H1 (cell line): Measurements from ENCODE around the gene SMYD3. TPM values are rescaled to one million over a fixed set of nuclear protein-coding genes. Genes with fewer than 3 reads are reported as not detected.

Experiments
- CTCF ChIA-PET: fragments of 300-600 bp; sonication (Branson Sonifier 250); formaldehyde crosslinking; loops from one replicate; lab custom pipeline; 2021; ENCODE audit not compliant: partially characterized antibody; lab: Charles Lee
- POLR2A ChIA-PET: fragments of 300-600 bp; sonication (Branson Sonifier 250); formaldehyde crosslinking; loops from one replicate; lab custom pipeline; 2021; ENCODE audit warnings: inconsistent platforms; ENCODE audit not compliant: partially characterized antibody; lab: Charles Lee
- DNase-seq, 2 experiments: peaks; one replicate each; pipeline versions ENCODE4 v3.0.0 to v3.0.0-alpha.2; 2010 to 2022; ENCODE audit warnings: low spot score in 2 of 2, low read depth in 1 of 2, mixed read lengths in 1 of 2
- FAIRE-seq: peaks from 2 replicates; lab custom pipeline; 2011; peaks lifted over from hg19 to GRCh38; lab: Jason Lieb, UNC
- H2AFZ ChIP-seq: 2 replicates; pipeline ENCODE4 v1.8.1; 2012; ENCODE audit warnings: low read length, inconsistent platforms
- H2AK5ac ChIP-seq: 2 replicates; pipeline ENCODE4 v1.6.1; 2013; ENCODE audit warnings: low read depth, low read length
- H2BK120ac ChIP-seq: replicated peaks from 2 replicates; pipeline ENCODE3; 2013; ENCODE audit warnings: low read depth, low read length, inconsistent platforms
- H2BK12ac ChIP-seq: 2 replicates; pipeline ENCODE4 v1.6.1; 2013; ENCODE audit warnings: low read depth, low read length
- H2BK15ac ChIP-seq: 2 replicates; pipeline ENCODE4 v1.6.1; 2013; ENCODE audit warnings: low read length
- H2BK20ac ChIP-seq: 2 replicates; pipeline ENCODE4 v1.6.1; 2013; ENCODE audit warnings: low read length
- H2BK5ac ChIP-seq: 2 replicates; pipeline ENCODE4 v1.6.1; 2013; ENCODE audit warnings: low read depth, low read length
- H3K14ac ChIP-seq: 2 replicates; pipeline ENCODE4 v1.6.1; 2013; ENCODE audit warnings: inconsistent platforms; ENCODE audit not compliant: insufficient read length
- H3K18ac ChIP-seq: 2 replicates; pipeline ENCODE4 v1.6.1; 2013; ENCODE audit warnings: low read length; ENCODE audit errors: extremely low read depth
- H3K23ac ChIP-seq: 2 replicates; pipeline ENCODE4 v1.6.1; 2013; ENCODE audit warnings: inconsistent platforms; ENCODE audit not compliant: insufficient read length
- H3K23me2 ChIP-seq: 2 replicates; pipeline ENCODE4 v1.6.1; 2013; ENCODE audit warnings: low read depth, low read length
- H3K27ac ChIP-seq: 2 replicates; pipeline ENCODE4 v1.6.1; 2011; ENCODE audit warnings: low read depth, low read length, inconsistent platforms
- H3K27me3 ChIP-seq, 4 experiments: replicated peaks in 1 of 4; 1 replicate in 1 of 4; 2 replicates in 3 of 4; pipeline versions ENCODE4 v1.6.1 to v1.8.1; 2011 to 2013; ENCODE audit warnings: low read length in 3 of 4, mild to moderate bottlenecking in 3 of 4, inconsistent platforms in 2 of 4, mixed read lengths in 2 of 4, moderate library complexity in 1 of 4; ENCODE audit not compliant: control insufficient read depth in 3 of 4, insufficient read depth in 3 of 4; ENCODE audit errors: extremely low read depth in 1 of 4
- H3K36me3 ChIP-seq, 4 experiments: 2 replicates each; pipeline versions ENCODE4 v1.6.1 to v1.8.1; 2011 to 2013; ENCODE audit warnings: mild to moderate bottlenecking in 4 of 4, low read length in 3 of 4, moderate library complexity in 2 of 4, control low read depth in 1 of 4, inconsistent platforms in 1 of 4; ENCODE audit not compliant: insufficient read depth in 4 of 4, control insufficient read depth in 2 of 4
- H3K4ac ChIP-seq: replicated peaks from 2 replicates; pipeline ENCODE3; 2013; ENCODE audit warnings: low read length, low read depth, mixed read lengths, inconsistent platforms; ENCODE audit not compliant: insufficient read length
- H3K4me1 ChIP-seq, 4 experiments: replicated peaks in 1 of 4; 1 replicate in 1 of 4; 2 replicates in 3 of 4; pipeline versions ENCODE4 v1.6.1 to v1.8.1; 2011 to 2013; ENCODE audit warnings: low read length in 3 of 4, inconsistent platforms in 2 of 4, mixed read lengths in 1 of 4; ENCODE audit not compliant: insufficient read depth in 4 of 4, control insufficient read depth in 3 of 4
- H3K4me2 ChIP-seq, 2 experiments: 2 replicates each; pipeline versions ENCODE4 v1.6.1 to v1.8.1; 2011 to 2013; ENCODE audit warnings: low read depth in 2 of 2, low read length in 2 of 2, control low read depth in 1 of 2, inconsistent platforms in 1 of 2, mild to moderate bottlenecking in 1 of 2; ENCODE audit not compliant: insufficient read depth in 1 of 2
- H3K4me3 ChIP-seq, 4 experiments: fragments of 200-600, 300-600 bp in 1 of 4; sonication (generic), shearing (Covaris generic), sonication (Bioruptor Twin) in 1 of 4; 2 replicates each; pipeline versions ENCODE4 v1.5.1 to v1.8.1; 2011 to 2016; ENCODE audit warnings: low read length in 4 of 4, low read depth in 3 of 4, control low read depth in 2 of 4, inconsistent platforms in 2 of 4, mild to moderate bottlenecking in 2 of 4, mixed read lengths in 1 of 4, moderate library complexity in 1 of 4; ENCODE audit not compliant: insufficient read depth in 2 of 4; ENCODE audit errors: extremely low read depth in 1 of 4
- H3K56ac ChIP-seq: replicated peaks from 2 replicates; pipeline ENCODE3; 2013; ENCODE audit warnings: low read depth, mild to moderate bottlenecking, mixed read lengths, low read length, inconsistent platforms; ENCODE audit not compliant: insufficient read length
- H3K79me1 ChIP-seq: 2 replicates; pipeline ENCODE4 v1.6.1; 2013; ENCODE audit warnings: low read depth, low read length, control low read depth
- H3K79me2 ChIP-seq, 2 experiments: 2 replicates each; pipeline versions ENCODE4 v1.6.1 to v1.8.1; 2012 to 2013; ENCODE audit warnings: low read length in 2 of 2, mild to moderate bottlenecking in 2 of 2, inconsistent platforms in 1 of 2; ENCODE audit not compliant: insufficient read depth in 2 of 2, control insufficient read depth in 1 of 2
- H3K9ac ChIP-seq, 4 experiments: replicated peaks in 1 of 4; 1 replicate in 1 of 4; 2 replicates in 3 of 4; pipeline versions ENCODE4 v1.6.1 to v1.8.1; 2011 to 2013; ENCODE audit warnings: low read depth in 3 of 4, low read length in 3 of 4, control low read depth in 2 of 4, mild to moderate bottlenecking in 2 of 4, moderate library complexity in 2 of 4, inconsistent platforms in 1 of 4; ENCODE audit errors: extremely low read depth in 1 of 4
- H3K9me3 ChIP-seq, 2 experiments: 2 replicates each; pipeline versions ENCODE4 v1.6.1 to v1.8.1; 2012 to 2013; ENCODE audit warnings: mild to moderate bottlenecking in 2 of 2, moderate library complexity in 2 of 2, control low read depth in 1 of 2, inconsistent platforms in 1 of 2, low read depth in 1 of 2, low read length in 1 of 2, mixed read lengths in 1 of 2; ENCODE audit not compliant: insufficient read depth in 2 of 2
- H4K20me1 ChIP-seq, 2 experiments: replicated peaks in 1 of 2; 2 replicates each; pipeline versions ENCODE3 to v1.8.1; 2011 to 2013; ENCODE audit warnings: inconsistent platforms in 2 of 2, low read length in 2 of 2, mild to moderate bottlenecking in 1 of 2; ENCODE audit not compliant: insufficient read depth in 2 of 2, control insufficient read depth in 1 of 2
- H4K5ac ChIP-seq: 2 replicates; pipeline ENCODE4 v1.6.1; 2013; ENCODE audit warnings: low read length, low read depth, mixed read lengths, inconsistent platforms; ENCODE audit not compliant: insufficient read length
- H4K8ac ChIP-seq: 2 replicates; pipeline ENCODE4 v1.8.0; 2013; ENCODE audit warnings: mild to moderate bottlenecking, moderate library complexity, low read length, inconsistent platforms; ENCODE audit not compliant: insufficient read depth; ENCODE audit errors: extremely low read depth
- H4K91ac ChIP-seq: replicated peaks from 2 replicates; pipeline ENCODE3; 2013; ENCODE audit warnings: low read length, mixed read lengths, inconsistent platforms; ENCODE audit not compliant: insufficient read length
- BACH1 ChIP-seq: IDR thresholded peaks from 2 replicates; pipeline ENCODE4 v1.6.1; 2012; ENCODE audit warnings: low read length, improper control_type of control experiment
- POLR2AphosphoS5 ChIP-seq: IDR thresholded peaks from 2 replicates; pipeline ENCODE4 v1.6.1; 2011; ENCODE audit warnings: low read depth, low read length
- POU5F1 ChIP-seq: IDR thresholded peaks from 2 replicates; pipeline ENCODE4 v1.6.1; 2011; ENCODE audit warnings: low read depth, mild to moderate bottlenecking, low read length, moderate library complexity
- RXRA ChIP-seq: IDR thresholded peaks from 2 replicates; pipeline ENCODE4 v1.6.1; 2011; ENCODE audit warnings: low read depth, mild to moderate bottlenecking, low read length, moderate library complexity; ENCODE audit not compliant: insufficient read depth
- WGBS, 2 experiments: shearing (Covaris generic) in 1 of 2; methylation state at CpG; one replicate each; pipeline versions ENCODE4 v1.1.6 to v1.1.7; 2013 to 2015; ENCODE audit warnings: low lambda C conversion rate in 2 of 2, mixed read lengths in 2 of 2, inconsistent platforms in 1 of 2, low coverage in 1 of 2, missing lambda C conversion rate in 1 of 2; ENCODE audit not compliant: insufficient replicate concordance in 2 of 2, insufficient coverage in 1 of 2, insufficient read length in 1 of 2; ENCODE audit errors: extremely low coverage in 1 of 2, missing lambda C conversion rate in 1 of 2; 5-methylcytosine and 5-hydroxymethylcytosine counted together
- polyA plus RNA-seq, 7 experiments: library from polyadenylated mRNA; depleted of rRNA in 3 of 7; stranded (reverse) in 5 of 7; unstranded in 2 of 7; fragments of >200 nt in 5 of 7; fragments of 200-250 nt in 2 of 7; gene quantifications; 1 replicate in 5 of 7; 2 replicates in 1 of 7; 4 replicates in 1 of 7; pipeline versions ENCODE4 v1.2.1 to v1.2.3, GENCODE V29; 2011 to 2013; ENCODE audit warnings: missing spikeins in 2 of 7, mixed read lengths in 2 of 7
- total RNA-seq: library from RNA; stranded (reverse); fragmentation: NEBNext Ultra II Directional; extraction: Animal tissue kit (Norgen Biotek cat#: 25700); gene quantifications from 2 replicates; pipeline ENCODE4 v1.2.1, GENCODE V29; 2021

The SMYD3 gene
- total and polyA plus RNA-seq, 2 of the 8 experiments (the other 6 are each of a cell fraction or from before 2014, with no cell fraction given), result 17.3 to 25.4 TPM

- Histone ChIP-seq H3K9ac (no peak overlapping the region), H3K79me1 (no peaks in the 10 kb centered on the region), H2BK20ac (no peak overlapping the region), H3K23ac (no peak overlapping the region), H3K4ac (no peak overlapping the region), H2BK12ac (no peak overlapping the region), H3K18ac (no peak overlapping the region), H2BK15ac (no peak overlapping the region), H3K56ac (no peak overlapping the region), H2AFZ (no peak overlapping the region), H2BK5ac (no peak overlapping the region), H3K9me3 (no peaks in the 10 kb centered on the region), H3K27ac (no peak overlapping the region), H3K23me2 (peaks cover 2% of the 10 kb centered on the region; the same call in 1 of the 2 replicates), H3K36me3 (no peaks in the 10 kb centered on the region), H4K8ac (no peak overlapping the region), H4K20me1 (no peaks in the 10 kb centered on the region), H3K4me2 (no peak overlapping the region), H3K4me1 (peaks cover 0 to 6% (median 2%) of the 10 kb centered on the region in 4 experiments; a peak in 2 of 7 replicates), H3K4me3 (no peak overlapping the region), H2BK120ac (no peak overlapping the region), H3K79me2 (no peaks in the 10 kb centered on the region), H2AK5ac (no peak overlapping the region), H3K14ac (no peak overlapping the region), H4K5ac (no peak overlapping the region), H4K91ac (no peak overlapping the region), H3K27me3 (no peaks in the 10 kb centered on the region)
- DNase-seq, result no peak
- CTCF ChIA-PET, result no interaction called here
- 85% methylated on average over 8 of the region's 8 CpGs; no CpG with 5 or more reads in 1 of the 2 experiments for WGBS, 2 experiments
- POLR2A ChIA-PET, result no interaction called here
- TF ChIP-seq BACH1 (no peak), RXRA (no peak), POU5F1 (no peak), POLR2AphosphoS5 (no peak)
- no peak for FAIRE-seq
These were observed 213.5 kb downstream of the SMYD3 start for GRCh38 chr1:246293366-246294121.
